ENCODE data around the gene KAZN.

KAZN gene

GRCh38 chr1:14932034-14932638 is 333.7 kb downstream of the KAZN start:
- no peak for DNase-seq (ENCODE audit: low read depth in 2 of 2)

GRCh38 chr1:14934867-14935266 is 336.4 kb downstream of the KAZN start:
- DNase-seq (ENCODE audit: low read depth in 2 of 2): no peak

- no peak for DNase-seq (ENCODE audit: low read depth in 2 of 2)
Measured at GRCh38 chr1:14936815-14937214, 338.3 kb downstream of the KAZN start.

- no peak for DNase-seq (ENCODE audit: low read depth in 2 of 2)
Measured at GRCh38 chr1:14937288-14937949, 338.9 kb downstream of the KAZN start.

GRCh38 chr1:14939527-14940284 is 341.2 kb downstream of the KAZN start:
- DNase-seq (ENCODE audit: low read depth in 2 of 2): no peak

GRCh38 chr1:14940285-14940870 is 341.9 kb downstream of the KAZN start:
- DNase-seq (ENCODE audit: low read depth in 2 of 2): no peak

- DNase-seq (ENCODE audit: low read depth in 2 of 2): no peak
Measured at GRCh38 chr1:14941864-14942263, 343.4 kb downstream of the KAZN start.

GRCh38 chr1:14944471-14944985 is 346.0 kb downstream of the KAZN start:
- DNase-seq (ENCODE audit: low read depth in 2 of 2): no peak

GRCh38 chr1:14945132-14946010 is 346.9 kb downstream of the KAZN start:
- no peak for DNase-seq (ENCODE audit: low read depth in 2 of 2)

- no peak for DNase-seq (ENCODE audit: low read depth in 2 of 2)
Measured at GRCh38 chr1:14946011-14946359, 347.5 kb downstream of the KAZN start.

GRCh38 chr1:14946684-14947238 is 348.3 kb downstream of the KAZN start:
- DNase-seq (ENCODE audit: low read depth in 2 of 2): no peak

- DNase-seq (ENCODE audit: low read depth in 2 of 2): no peak
Measured at GRCh38 chr1:14947421-14947820, 348.9 kb downstream of the KAZN start.

- no peak for DNase-seq (ENCODE audit: low read depth in 2 of 2)
Measured at GRCh38 chr1:14948112-14948652, 349.7 kb downstream of the KAZN start.

GRCh38 chr1:14949270-14949835 is 350.9 kb downstream of the KAZN start:
- no peak for DNase-seq (ENCODE audit: low read depth in 2 of 2)

GRCh38 chr1:14949836-14950713 is 351.6 kb downstream of the KAZN start:
- no peak for DNase-seq (ENCODE audit: low read depth in 2 of 2)

GRCh38 chr1:14951766-14952165 is 353.3 kb downstream of the KAZN start:
- DNase-seq (ENCODE audit: low read depth in 2 of 2): no peak

GRCh38 chr1:14952626-14953314 is 354.3 kb downstream of the KAZN start:
- no peak for DNase-seq (ENCODE audit: low read depth in 2 of 2)

- DNase-seq (ENCODE audit: low read depth in 2 of 2): no peak
Measured at GRCh38 chr1:14954210-14954609, 355.7 kb downstream of the KAZN start.

- DNase-seq (ENCODE audit: low read depth in 2 of 2): no peak
Measured at GRCh38 chr1:14954930-14955329, 356.4 kb downstream of the KAZN start.
